ENCODE data around the gene HACD2.

Gene HACD2

DNA sequence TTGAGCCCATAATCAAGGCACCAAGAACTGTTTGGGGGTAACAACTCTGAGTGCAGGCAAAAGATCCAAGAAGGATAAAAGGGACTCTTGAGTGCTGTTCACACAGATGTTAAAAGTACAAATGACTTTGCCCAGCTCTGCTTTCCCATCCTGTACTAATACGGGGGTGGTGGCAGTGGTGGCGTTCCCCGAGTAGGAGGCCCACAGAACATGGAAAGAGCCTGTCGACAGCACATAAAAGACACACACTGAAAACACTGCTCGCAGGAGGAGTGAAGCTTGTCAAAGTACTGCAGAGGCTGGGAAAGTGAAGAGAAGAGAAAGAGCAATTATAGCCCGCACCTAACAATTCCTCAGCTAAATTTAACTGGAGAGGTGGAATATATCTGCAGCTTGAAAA lies 40.9 kb downstream of the HACD2 start:
- no peak for DNase-seq (ENCODE audit: low read depth)
- no peak for TF ChIP-seq CTCF (conservative IDR thresholded peaks at IDR 0.05; ENCODE audit: control insufficient read depth, insufficient read depth, low read depth, low read length)
- H3K4me3 ChIP-seq (ENCODE audit: control insufficient read depth, low read depth, low read length): no peak overlapping the region

- no peak for DNase-seq (ENCODE audit: low read depth)
- no peak overlapping the region for H3K4me3 ChIP-seq (ENCODE audit: control insufficient read depth, low read depth, low read length)
- TF ChIP-seq CTCF (conservative IDR thresholded peaks at IDR 0.05; ENCODE audit: control insufficient read depth, insufficient read depth, low read depth, low read length): no peak
Measured at GRCh38 chr3:123540285-123540684, 44.6 kb downstream of the HACD2 start.

GRCh38 chr3:123536153-123536895 lies 48.5 kb downstream of the HACD2 start:
- TF ChIP-seq CTCF (conservative IDR thresholded peaks at IDR 0.05; ENCODE audit: control insufficient read depth, insufficient read depth, low read depth, low read length): no peak

DNA sequence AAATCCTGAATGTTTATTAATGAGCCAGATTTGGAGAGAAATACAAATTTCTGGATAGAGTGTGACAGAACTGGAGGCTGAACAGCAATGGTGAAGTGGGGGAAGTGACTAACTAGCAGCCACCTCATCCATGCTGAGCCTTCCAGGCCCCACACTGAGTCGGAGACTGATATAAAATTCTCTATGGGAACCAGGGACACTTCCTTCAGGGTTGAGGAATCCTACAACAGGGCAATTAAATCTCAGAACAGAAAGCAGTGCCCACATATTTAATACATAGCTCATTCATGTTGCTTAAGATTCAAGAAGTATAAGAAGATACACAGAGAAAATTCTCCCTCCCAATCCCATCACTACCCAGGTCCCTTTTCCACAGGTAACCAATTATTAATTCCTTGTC lies 49.3 kb downstream of the HACD2 start:
- TF ChIP-seq CTCF (conservative IDR thresholded peaks at IDR 0.05; ENCODE audit: control insufficient read depth, insufficient read depth, low read depth, low read length): no peak
- peak; percentile 73 for DNase-seq (ENCODE audit: low read depth)
- no peak overlapping the region for H3K4me3 ChIP-seq (ENCODE audit: control insufficient read depth, low read depth, low read length)

More at GRCh38 chr3:123536153-123536895, 48.5 kb downstream of the HACD2 start:
- no peak overlapping the region for H3K4me3 ChIP-seq (ENCODE audit: control insufficient read depth, low read depth, low read length)
- no peak for DNase-seq (ENCODE audit: low read depth)

- DNase-seq (ENCODE audit: low read depth): no peak
- no peak for TF ChIP-seq CTCF (conservative IDR thresholded peaks at IDR 0.05; ENCODE audit: control insufficient read depth, insufficient read depth, low read depth, low read length)
Measured at GRCh38 chr3:123534264-123534663, 50.6 kb downstream of the HACD2 start.

DNA sequence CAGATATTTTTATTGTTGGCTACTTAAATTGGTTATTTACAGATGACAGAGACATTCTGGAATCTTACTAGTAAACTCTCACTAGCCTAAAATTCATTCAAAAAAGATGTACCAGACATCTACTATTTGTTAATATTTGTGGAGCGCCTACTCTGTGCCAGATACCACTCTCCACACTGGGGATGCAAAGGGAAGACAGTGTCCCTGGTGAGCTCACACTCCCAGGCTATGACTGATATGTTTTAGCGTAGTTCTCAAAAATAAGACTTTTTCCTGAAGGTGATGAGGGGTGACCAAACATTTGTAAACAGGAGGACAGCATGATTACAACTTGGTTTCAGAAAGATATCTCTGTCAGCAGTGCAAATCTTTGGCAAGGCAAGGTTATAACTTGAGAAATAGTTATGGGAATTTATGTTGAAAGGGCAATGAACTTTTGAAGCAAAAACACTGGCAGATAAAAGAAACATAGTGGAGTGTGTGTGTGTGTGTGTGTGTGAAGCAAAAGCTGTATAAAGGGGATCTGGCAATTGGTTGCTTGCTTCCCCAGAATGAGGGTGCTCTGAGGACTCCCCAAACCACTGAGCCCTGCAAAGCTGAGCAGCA lies 51.2 kb downstream of the HACD2 start:
- DNase-seq (ENCODE audit: low read depth): no peak
- no peak for TF ChIP-seq CTCF (conservative IDR thresholded peaks at IDR 0.05; ENCODE audit: control insufficient read depth, insufficient read depth, low read depth, low read length)
- H3K4me3 ChIP-seq (ENCODE audit: control insufficient read depth, low read depth, low read length): no peak overlapping the region

More at GRCh38 chr3:123534264-123534663, 50.6 kb downstream of the HACD2 start:
- H3K4me3 ChIP-seq (ENCODE audit: control insufficient read depth, low read depth, low read length): no peak overlapping the region

All from fibroblast of mammary gland (primary cell).